Activated T-cell treated with anti-CD3 and anti-CD28 coated beads, Interleukin-2, amount 50 U/mL, for 24 hours (primary cell): ENCODE results near the gene MACROD1.
A peak's percentile ranks its signal among the peaks of the same experiment; 100 is the strongest.

ENCODE experiments used
- DNase-seq: peaks from one replicate; pipeline ENCODE4 v3.0.0-alpha.2; 2020
- H3K27ac Mint-ChIP-seq: 2 replicates; pipeline ENCODE4 v1.8.0; 2020; ENCODE audit warnings: mild to moderate bottlenecking, mixed read lengths
- H3K27me3 Mint-ChIP-seq: 2 replicates; pipeline ENCODE4 v1.8.0; 2020; ENCODE audit warnings: mixed read lengths
- H3K36me3 Mint-ChIP-seq: 2 replicates; pipeline ENCODE4 v1.8.0; 2020; ENCODE audit warnings: low read depth, mixed read lengths
- H3K4me1 Mint-ChIP-seq: 2 replicates; pipeline ENCODE4 v1.8.0; 2020; ENCODE audit warnings: low read depth, mixed read lengths
- H3K4me3 Mint-ChIP-seq: 2 replicates; pipeline ENCODE4 v1.8.0; 2020; ENCODE audit warnings: mild to moderate bottlenecking, moderate library complexity, mixed read lengths
- H3K9me3 Mint-ChIP-seq: 2 replicates; pipeline ENCODE4 v1.8.0; 2020; ENCODE audit warnings: mixed read lengths

MACROD1 gene

DNA sequence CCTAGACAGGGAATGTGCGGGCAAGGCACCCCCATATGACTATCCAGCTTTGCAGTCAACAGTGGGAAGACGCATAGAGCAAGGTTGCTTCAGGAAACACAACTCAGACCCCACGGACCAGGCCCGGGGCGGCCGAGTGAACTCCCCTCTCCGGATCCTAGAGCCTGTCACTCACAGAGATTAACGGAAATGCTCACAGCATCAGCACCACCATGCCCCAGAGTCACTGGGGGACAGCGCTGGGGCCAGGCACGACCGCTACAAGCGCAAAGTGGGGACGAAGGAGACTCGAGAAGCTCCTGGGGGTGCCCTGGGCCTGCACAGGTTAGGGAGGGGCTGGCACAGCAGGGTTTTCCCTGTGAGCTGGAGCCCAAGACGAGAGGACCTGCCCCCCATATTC, 15.9 kb downstream of the MACROD1 start:
- Mint-ChIP-seq H3K27me3 (no peaks in the 10 kb centered on the region), H3K27ac (no peak overlapping the region), H3K36me3 (peaks cover 18% of the 10 kb centered on the region), H3K4me3 (no peak overlapping the region), H3K9me3 (no peaks in the 10 kb centered on the region), H3K4me1 (peaks cover 3% of the 10 kb centered on the region)
- DNase-seq: no peak

DNA sequence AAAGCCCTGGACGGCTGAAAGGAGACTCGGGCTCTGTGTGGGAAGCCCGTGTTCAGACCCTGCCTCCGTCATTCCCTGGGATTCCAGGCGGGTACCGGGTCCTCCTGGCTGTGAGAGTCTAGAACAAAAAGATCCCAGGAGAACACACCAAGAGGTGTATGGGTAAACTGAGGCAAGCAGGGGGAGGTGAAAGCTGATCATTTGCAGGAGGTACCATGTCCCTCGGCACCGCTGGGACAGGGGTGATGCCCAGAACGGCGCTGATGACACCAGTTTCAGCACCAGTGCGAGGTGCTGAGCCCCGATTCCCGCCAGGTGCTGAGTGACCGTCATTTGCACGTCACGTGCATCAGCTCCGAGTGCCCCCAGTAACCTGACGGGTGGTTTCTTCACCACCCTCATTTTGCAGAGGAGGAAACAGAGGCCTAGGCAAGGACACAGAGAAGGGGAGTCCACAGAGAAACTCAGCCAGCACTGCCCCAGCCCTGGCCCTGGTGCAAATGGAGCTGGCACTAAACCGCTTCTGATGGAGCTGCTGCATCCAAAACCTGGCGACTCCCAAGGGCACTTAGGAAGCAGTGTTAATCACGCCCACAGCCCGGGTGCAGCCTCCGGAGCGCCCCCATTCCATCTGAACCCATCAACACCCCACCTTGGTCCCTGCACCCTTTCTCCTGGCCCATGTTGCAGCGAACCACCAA, 16.8 kb downstream of the MACROD1 start:
- no peak overlapping the region for H3K27ac Mint-ChIP-seq
- H3K9me3 Mint-ChIP-seq: no peaks in the 10 kb centered on the region
- no peak for DNase-seq
- peaks cover 5% of the 10 kb centered on the region for H3K4me1 Mint-ChIP-seq
- H3K4me3 Mint-ChIP-seq: no peak overlapping the region
- no peaks in the 10 kb centered on the region for H3K27me3 Mint-ChIP-seq
- peaks cover 18% of the 10 kb centered on the region for H3K36me3 Mint-ChIP-seq

DNA sequence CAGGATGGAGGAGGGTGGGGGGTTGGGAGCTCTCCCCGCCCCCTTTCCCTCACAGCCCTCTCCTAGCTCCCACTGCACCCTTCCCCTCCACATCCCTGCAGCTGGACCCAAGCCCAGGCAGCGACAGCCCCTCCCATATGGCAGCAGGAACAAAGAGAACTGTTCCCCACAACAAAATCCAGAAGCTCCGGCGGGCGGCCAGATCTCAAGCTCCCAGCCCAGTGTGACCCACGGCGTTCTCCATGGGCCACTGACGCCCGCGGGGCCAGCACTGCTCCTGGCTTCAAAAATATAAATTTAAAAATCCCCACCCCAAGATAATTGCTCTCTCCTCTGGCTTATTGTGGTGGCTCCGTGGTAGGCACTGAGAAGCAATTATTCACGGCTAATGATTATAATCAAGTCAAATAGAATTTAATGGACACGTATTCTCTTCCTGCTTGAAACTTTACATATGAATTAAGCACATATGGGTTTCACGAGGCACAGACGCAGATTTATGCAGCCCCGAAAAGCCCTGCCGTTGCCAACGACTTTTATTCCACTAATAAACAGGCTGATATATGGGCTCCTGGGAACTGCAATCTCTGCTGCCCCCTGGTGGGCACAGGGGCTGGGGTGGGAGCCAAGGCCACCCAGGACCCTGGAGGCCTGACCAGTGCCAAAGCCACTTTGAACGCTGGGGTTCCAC, 17.5 kb downstream of the MACROD1 start:
- peak; percentile 83 for DNase-seq
- Mint-ChIP-seq H3K4me1 (peaks cover 11% of the 10 kb centered on the region), H3K36me3 (peaks cover 18% of the 10 kb centered on the region), H3K27me3 (no peaks in the 10 kb centered on the region), H3K4me3 (no peak overlapping the region), H3K27ac (no peak overlapping the region), H3K9me3 (no peaks in the 10 kb centered on the region)

DNA sequence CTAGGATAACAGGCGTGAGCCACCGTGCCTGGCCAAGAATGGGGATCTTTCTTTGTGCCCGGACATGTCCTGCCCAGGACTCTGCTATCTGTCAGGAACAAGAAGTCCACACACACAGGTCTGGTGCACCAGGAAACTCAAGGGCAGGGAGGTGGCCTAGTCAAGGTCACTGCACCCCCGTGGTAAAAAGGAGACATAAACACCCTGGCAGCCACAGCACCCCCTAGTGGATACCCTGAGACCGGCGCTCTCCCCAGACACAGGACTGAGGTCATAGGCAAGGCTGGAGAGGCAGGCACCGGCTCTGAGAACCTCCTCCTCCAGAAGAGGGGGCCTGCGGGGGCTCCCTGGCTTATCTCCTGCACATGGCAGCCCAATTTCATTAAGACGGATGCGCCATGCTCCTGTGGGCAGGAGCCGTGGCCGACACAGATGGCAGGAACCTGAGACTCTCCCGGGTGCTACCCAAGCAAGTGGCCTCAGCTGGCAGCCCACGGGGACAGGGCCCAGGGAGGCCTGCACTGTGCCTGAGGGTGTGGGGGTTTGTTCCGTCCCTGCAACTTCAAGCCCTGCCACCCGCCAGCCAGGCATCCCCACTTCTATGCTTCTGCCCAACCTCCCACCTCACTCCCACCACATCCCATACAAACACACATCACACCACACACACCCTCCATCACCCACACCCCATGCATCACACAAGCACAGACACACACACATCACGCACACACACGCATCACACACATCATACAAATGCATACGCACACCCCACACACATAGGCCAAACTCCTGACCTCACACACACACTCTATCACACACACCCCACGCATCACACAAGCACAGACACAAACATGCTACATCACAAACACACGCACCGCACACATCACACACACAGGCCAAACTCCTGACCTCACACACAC, 19.6 kb downstream of the MACROD1 start:
- H3K27me3 Mint-ChIP-seq: no peaks in the 10 kb centered on the region
- H3K4me3 Mint-ChIP-seq: no peak overlapping the region
- DNase-seq: peak; percentile 72
- H3K4me1 Mint-ChIP-seq: peaks cover 8% of the 10 kb centered on the region
- H3K36me3 Mint-ChIP-seq: peaks cover 12% of the 10 kb centered on the region
- H3K9me3 Mint-ChIP-seq: no peaks in the 10 kb centered on the region
- no peak overlapping the region for H3K27ac Mint-ChIP-seq

DNA sequence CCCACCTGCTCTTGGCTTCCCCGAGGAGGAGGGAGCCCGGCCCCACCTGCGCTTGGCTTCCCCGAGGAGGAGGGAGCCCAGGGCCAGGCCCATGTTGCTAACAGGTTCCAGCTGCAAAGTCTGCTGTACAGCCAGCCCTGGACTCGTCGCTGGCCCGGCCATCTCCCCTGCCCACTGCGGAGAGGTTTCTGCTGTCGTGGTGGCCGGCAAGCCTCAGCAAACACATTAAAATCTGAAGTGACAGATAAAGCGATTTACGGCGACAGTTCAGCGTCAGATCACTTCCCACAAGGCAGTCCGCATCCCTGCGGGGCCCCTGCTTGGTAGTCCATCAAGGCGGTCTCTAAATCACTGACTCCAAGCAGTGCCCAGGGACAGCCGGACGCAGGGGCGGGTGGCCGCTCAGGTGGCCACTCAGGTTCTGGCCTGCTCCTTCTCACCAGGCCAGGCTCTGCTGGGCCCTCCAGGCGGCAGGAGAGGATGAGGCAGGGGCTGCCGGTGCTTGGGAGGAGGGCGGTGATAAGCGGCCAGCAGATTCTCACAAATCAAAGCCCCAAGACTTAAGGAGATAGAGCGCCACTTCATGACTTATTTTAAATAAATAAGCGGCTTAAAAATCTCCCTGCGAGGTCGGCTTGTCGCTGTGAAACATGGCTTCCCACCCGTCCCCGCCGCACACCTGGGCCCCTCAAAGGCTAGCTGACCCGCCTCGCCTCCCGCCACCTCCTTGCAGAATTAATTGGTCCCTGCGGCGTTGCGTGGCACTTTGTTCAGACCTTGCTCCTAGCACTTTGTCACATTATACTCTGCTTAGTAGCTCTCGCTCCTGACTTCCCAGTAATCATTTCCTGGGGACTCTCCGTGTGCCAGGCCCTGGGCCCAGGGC, 21.1 kb downstream of the MACROD1 start:
- Mint-ChIP-seq H3K27ac (no peak overlapping the region), H3K4me3 (no peak overlapping the region), H3K27me3 (no peaks in the 10 kb centered on the region), H3K36me3 (peaks cover 7% of the 10 kb centered on the region), H3K9me3 (no peaks in the 10 kb centered on the region), H3K4me1 (peaks cover 8% of the 10 kb centered on the region)
- DNase-seq: no peak

DNA sequence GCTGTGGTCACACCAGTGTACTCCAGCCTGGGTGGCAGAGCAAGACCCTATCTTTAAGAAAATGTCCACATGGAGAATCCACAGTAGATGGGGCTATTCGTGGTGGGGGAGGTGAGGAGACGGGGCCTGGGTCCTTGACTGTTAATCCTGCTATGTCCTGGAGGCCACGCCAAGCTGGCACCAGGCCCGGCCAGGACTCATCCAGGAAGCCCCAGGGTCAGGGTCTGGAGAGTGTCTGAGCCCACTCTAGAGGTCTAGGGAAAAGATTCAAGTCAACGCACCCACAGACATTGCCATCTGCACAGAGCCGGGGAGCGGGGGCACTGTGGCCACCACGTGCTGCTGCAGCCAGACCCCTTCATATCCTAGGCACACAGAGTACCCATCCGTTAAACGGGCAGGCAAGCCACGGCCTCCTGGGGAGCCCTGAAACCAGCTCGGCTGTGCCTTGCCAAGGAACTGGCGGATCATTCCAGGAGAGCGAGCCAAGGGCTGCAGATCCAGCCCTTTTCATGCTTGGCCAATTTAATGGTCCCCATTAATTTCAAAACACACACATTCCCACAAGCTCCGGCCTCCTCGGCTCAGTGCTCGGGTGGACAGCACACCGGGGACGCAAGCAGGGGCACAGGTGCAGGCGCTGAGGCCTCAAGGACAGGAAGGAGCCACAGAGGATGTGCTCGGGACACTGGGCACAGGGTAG, 24.7 kb downstream of the MACROD1 start:
- Mint-ChIP-seq H3K27me3 (no peaks in the 10 kb centered on the region), H3K36me3 (no peaks in the 10 kb centered on the region), H3K4me1 (peaks cover 8% of the 10 kb centered on the region), H3K27ac (no peak overlapping the region), H3K9me3 (no peaks in the 10 kb centered on the region), H3K4me3 (no peak overlapping the region)
- no peak for DNase-seq

DNA sequence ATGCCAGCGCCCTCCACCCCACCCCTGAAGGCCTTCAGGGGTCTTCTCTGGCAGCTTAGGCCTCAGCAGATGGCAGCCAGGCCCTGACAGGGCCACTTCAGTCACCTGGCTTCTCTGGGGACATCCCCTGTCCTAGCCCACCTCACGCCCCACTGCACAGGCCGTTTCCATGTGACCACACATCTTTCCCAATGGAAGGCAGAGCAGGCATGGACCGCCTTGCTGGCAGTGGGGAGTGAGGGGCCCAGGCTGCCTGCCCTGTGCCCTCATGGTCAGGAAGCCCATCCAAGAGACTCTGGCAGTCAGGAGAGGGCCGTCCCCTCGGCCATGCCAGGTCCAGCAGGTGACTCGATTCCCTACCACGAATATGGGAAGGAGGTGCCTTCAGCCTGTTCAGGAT, 25.8 kb downstream of the MACROD1 start:
- DNase-seq: no peak
- Mint-ChIP-seq H3K27ac (no peak overlapping the region), H3K4me3 (no peak overlapping the region), H3K9me3 (no peaks in the 10 kb centered on the region), H3K27me3 (no peaks in the 10 kb centered on the region), H3K4me1 (peaks cover 8% of the 10 kb centered on the region), H3K36me3 (no peaks in the 10 kb centered on the region)

DNA sequence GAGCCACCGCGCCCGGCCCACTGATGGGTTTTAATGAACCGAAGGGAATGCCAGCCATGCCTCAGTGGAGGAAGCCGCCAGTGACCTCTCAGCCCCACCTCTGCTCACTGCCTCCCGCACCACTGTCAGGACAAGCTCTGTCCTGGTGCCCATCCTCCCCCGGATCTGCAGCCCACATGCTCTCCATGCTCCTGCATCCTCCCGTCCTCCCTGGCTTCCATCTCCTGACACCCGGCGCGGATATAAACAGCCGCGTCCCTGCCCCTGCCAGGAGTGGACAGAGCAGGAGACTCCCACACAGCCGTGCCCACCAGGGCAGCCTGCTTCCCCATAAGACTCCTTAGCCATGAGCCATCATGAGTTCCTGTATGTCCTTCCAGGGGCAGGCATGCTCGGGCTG, 26.9 kb downstream of the MACROD1 start:
- Mint-ChIP-seq H3K4me1 (peaks cover 6% of the 10 kb centered on the region), H3K27ac (no peak overlapping the region), H3K9me3 (no peaks in the 10 kb centered on the region), H3K4me3 (no peak overlapping the region), H3K36me3 (no peaks in the 10 kb centered on the region), H3K27me3 (no peaks in the 10 kb centered on the region)
- no peak for DNase-seq

DNA sequence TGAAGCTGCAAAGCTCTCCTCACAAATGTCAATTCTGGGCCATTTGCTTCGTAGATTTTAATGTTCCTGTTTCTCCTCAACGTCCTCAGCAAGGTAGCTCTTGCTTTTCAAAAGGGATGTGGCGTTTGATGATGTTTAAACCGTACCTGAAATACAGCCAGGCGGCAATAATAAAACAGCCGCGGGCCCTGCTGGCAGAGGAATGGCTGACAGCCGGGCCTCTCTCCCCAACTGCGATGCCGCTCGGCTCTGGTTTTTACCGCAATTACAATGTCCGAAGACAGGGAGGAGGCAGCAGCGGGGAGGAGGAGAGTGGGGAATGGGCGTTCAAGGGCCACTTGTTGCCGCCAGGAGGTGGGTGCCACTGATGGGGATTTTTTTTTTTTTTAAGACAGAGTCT, 27.5 kb downstream of the MACROD1 start:
- no peaks in the 10 kb centered on the region for H3K36me3 Mint-ChIP-seq
- no peaks in the 10 kb centered on the region for H3K27me3 Mint-ChIP-seq
- DNase-seq: no peak
- no peaks in the 10 kb centered on the region for H3K9me3 Mint-ChIP-seq
- no peak overlapping the region for H3K27ac Mint-ChIP-seq
- H3K4me1 Mint-ChIP-seq: no peaks in the 10 kb centered on the region
- H3K4me3 Mint-ChIP-seq: no peak overlapping the region

DNA sequence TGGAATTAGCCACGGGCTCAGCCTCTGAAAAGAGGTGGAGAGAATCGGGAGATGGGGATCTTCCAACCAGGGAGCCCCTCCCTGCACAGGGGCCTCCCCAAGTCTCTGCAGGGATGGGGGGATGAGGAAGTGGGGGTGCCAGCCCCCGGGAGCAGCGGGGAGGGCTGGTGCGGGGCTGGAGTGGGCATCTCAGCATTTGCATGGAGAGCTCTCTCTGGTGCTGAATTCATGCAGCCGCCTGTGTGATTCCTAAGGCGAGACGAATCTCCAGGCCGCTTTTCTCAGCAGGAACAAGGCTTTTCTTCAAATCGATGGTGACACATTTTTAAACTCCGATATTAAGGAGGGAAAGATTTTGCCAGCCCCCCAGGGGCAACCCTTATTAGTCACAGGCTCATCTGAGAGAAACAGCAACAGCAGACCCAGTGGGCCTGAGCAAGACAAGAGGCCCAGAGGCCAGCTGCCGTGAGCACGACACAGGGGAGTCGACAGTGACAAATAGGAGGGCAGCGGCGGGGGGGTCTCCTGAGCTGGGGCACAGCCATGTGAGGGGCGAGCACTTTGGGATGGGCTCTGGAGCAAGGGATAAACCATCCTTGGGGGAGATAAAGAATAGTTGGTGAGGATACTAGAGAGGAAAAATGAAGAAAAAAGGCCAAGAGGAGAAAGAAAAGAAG, 29.0 kb downstream of the MACROD1 start:
- Mint-ChIP-seq H3K36me3 (no peaks in the 10 kb centered on the region), H3K27ac (no peak overlapping the region), H3K4me3 (no peak overlapping the region), H3K27me3 (no peaks in the 10 kb centered on the region), H3K4me1 (no peaks in the 10 kb centered on the region), H3K9me3 (no peaks in the 10 kb centered on the region)
- no peak for DNase-seq

DNA sequence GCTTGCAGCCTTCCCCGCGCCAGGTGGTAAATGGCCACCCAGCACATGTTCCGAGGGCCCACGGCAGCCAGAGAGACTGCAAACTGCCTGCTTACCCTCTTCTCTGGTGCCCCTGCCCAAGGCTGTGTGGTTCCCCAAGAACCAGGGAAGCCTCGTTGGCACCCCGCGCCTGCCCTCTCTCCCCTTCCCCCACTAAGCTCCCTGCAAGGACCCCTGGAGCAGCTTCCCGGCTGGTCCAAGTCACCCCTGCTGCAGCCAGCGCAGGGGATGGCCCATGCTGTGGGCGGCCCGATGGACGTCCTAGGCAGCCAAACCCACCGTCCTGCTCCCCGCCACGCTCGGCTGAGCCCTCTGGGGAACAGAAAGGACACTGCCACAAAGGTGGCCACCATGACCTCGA, 30.2 kb downstream of the MACROD1 start:
- H3K4me1 Mint-ChIP-seq: no peaks in the 10 kb centered on the region
- no peak for DNase-seq
- H3K27me3 Mint-ChIP-seq: no peaks in the 10 kb centered on the region
- H3K4me3 Mint-ChIP-seq: no peak overlapping the region
- H3K27ac Mint-ChIP-seq: no peak overlapping the region
- H3K9me3 Mint-ChIP-seq: no peaks in the 10 kb centered on the region
- H3K36me3 Mint-ChIP-seq: no peaks in the 10 kb centered on the region

DNA sequence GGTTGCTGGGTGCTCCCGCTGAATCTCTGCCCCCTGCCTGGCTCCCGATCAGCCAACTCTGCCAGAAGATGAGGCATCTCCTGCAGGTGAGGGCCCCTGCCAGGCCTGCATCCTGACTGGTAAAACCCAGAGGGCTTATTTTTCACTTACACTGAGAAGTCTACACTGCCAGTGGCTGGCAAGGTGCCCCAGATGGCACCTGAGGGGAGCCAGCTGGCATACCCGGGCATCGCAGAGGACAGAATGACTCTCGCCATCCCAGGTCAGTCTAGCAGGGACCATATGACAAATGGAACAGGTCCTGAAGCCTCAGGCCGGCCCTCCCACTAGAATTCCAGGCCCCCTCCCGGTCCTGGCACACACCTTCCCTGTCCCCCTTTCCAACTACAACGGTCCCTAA, 30.9 kb downstream of the MACROD1 start:
- no peaks in the 10 kb centered on the region for H3K9me3 Mint-ChIP-seq
- no peak for DNase-seq
- H3K27me3 Mint-ChIP-seq: no peaks in the 10 kb centered on the region
- no peaks in the 10 kb centered on the region for H3K36me3 Mint-ChIP-seq
- no peak overlapping the region for H3K4me3 Mint-ChIP-seq
- no peak overlapping the region for H3K27ac Mint-ChIP-seq
- H3K4me1 Mint-ChIP-seq: no peaks in the 10 kb centered on the region

DNA sequence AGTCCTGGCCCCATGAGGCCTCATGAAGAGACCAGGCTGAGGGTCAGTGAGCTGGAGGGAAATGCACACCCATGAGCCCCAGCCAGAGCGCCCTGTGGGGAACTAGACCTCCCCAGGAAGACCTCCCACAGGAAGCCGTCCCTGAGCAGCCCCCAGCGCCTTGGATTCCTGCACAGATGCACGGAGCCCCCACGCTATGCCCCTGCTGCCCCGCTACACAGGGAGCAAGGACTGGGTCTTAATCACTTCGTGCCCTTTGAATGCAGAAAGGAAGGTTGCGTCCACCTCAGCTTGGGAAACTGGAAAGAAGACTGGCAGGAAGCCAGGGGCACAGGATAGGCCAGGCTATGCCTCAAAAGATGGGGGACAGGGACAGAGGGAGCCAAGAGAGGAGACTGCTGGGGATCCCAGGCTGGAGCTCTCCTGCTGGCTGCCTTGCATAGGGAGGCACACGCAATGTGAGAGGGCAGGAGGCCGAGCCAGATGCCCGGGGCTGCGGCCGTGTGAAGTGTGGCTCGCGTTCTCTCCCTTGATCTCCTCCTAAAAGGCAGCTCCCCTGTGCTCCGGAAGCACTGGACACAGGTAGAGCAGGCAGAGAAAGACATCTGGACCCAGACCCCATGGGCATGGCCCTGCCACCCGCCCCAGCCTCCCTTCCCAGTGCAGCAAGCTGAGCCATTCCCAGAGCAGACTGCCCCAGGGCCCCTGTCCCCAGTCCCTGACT, 32.8 kb downstream of the MACROD1 start:
- Mint-ChIP-seq H3K27me3 (no peaks in the 10 kb centered on the region), H3K9me3 (no peaks in the 10 kb centered on the region), H3K4me3 (no peak overlapping the region), H3K4me1 (no peaks in the 10 kb centered on the region), H3K36me3 (no peaks in the 10 kb centered on the region), H3K27ac (no peak overlapping the region)
- DNase-seq: no peak
